ENCODE measurements around the gene RGS17.
"Not testable (repeated sequence)": the region's sequence is repeated elsewhere in the genome, so short reads cannot be mapped to it uniquely, and the experiment has no call there.

- TF ChIP-seq GATAD2B (conservative IDR thresholded peaks at IDR 0.05; ENCODE audit: low read depth); RUNX3 (IDR thresholded peaks at IDR 0.05; ENCODE audit: low read length); POU2F2 (IDR thresholded peaks at IDR 0.05; ENCODE audit: borderline replicate concordance, low read depth, low read length); EZH2 (IDR thresholded peaks at IDR 0.05; ENCODE audit: borderline replicate concordance, control insufficient read depth, low read depth, low read length): not testable (repeated sequence)
Measured at GRCh38 chr6:153111082-153111481, 20.0 kb downstream of the RGS17 start.
